Activated T-helper 1 cell treated with anti-CD3 and anti-CD28 coated beads, Interleukin-2, amount 50 U/mL, for 16 hours (primary cell): ENCODE results near the gene CMTM6.
"Not testable (repeated sequence)": the region's sequence is repeated elsewhere in the genome, so short reads cannot be mapped to it uniquely, and the experiment has no call there.

Experiments
- DNase-seq, 2 donors: peaks; one replicate each; pipeline ENCODE4 v3.0.0-alpha.2; 2020; ENCODE audit warnings: low read depth in 1 of 2, low spot score in 1 of 2

Gene CMTM6, protein sequence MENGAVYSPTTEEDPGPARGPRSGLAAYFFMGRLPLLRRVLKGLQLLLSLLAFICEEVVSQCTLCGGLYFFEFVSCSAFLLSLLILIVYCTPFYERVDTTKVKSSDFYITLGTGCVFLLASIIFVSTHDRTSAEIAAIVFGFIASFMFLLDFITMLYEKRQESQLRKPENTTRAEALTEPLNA

DNA sequence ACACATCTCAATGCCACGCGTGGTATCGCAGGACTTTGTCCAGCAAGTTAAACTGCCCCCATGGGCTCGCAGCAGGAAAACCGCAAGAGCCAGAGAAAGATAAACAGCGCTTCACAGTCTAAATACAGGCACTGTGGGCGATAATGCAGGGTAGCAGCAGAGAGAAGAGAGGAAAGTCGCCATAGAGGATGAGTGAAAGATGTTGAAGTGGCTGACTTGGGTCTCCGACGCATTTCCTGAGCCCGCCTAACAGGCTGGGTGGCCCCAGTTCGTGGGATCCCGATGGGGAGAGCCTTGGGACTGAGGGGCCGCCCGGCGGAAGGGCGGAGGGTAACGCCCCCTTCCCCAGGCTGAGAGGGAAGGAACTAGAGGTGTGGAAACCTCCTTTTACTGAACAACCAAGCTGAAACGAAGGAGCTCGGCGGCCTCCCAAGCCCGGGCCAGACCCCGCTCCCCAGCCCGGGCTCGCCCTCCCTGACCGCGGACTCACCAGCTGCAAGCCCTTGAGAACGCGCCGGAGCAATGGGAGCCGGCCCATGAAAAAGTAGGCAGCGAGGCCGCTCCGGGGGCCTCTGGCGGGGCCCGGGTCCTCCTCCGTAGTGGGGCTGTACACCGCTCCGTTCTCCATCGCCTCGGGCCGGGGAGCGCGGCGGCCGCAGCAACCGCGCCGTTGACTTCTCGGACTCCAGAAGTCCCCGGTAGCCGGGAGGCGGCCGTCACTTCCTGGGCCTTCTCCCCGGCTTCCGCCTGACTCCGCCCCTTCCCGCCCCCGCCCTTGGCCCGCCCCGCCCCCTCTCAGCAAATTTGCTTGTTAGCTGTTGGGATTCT is at the start of gene CMTM6:
CMTM6 (minus strand) TSS at position 735 of the 828 bp plus-strand sequence; CDS start at position 628, 107 bp downstream.
- DNase-seq = peak; percentile 50 to 63

DNA sequence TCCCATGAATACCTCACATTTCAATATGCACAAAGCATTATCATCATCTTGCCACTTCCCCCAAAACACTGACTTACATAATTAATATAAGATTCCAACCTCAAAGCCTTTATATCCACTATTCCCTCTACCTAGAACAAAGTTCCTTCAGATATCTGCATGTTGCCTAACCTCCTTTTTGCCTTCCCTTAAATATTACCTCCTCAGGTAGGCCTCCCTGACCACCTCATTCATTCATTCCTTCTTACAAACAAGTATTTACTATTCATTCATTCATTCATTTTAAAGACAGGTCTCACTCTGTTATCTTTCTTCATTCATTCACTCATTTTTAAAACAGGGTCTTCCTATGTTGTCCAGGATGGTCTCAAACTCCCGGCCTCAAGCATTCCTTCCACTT is 49.4 kb upstream of the CMTM6 start:
- DNase-seq = no peak

DNA sequence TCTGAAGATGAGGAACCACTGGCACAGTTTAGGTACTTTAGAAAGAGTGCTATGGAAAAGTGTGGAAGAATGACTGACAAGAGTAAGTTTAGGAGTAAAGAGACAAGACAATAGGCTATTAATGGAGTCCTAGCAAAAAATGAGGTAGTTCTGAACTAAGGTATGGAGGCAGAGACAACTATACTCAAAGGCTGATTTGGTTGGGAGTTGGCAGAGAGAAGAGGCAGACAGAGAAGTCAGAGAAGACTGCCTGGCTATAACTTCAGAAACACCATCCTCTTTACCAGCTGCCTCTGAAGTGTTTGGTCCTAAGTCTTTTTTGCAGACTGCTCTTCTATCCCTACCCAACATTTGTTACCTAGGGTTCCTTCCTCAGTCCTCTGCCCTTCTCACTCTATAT is 48.8 kb upstream of the CMTM6 start:
- DNase-seq = no peak

DNA sequence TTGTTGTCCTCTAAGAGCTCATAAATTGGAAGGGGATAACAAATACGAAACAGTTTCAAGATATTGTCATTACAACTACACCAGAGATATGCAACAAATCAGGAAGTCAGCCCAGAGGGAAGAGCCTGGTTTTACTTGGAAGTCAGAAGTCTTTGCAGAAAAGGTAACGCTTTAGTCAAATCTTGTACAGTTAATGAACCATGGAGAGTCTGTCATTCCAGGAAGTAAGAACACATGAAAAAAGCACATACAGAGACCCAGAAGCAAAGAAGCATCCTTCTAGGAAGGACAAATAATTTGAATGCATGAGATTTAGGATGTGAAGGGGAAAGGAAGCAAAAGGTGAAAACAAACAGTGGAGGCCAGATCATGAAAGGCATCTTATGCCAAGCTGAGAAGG is 48.4 kb upstream of the CMTM6 start:
- no peak for DNase-seq

DNA sequence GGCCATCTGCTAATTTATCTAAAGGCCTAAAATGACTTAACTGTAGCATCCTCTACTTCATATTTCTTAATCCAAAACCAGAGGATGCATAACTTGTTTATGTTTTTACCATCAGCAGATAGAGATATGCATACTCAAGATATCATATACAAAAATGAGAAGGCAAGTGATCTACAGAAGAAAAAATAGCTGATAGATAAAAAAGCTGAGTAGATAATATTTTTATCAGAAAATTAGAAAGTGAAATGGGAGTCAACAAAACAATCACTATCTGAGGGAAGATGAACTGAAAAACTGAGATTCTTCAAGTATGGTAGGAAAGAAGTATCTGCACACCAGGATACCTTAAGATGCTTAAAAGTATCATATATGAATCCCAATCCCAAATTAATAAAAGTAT is 42.7 kb upstream of the CMTM6 start:
- DNase-seq = no peak

DNA sequence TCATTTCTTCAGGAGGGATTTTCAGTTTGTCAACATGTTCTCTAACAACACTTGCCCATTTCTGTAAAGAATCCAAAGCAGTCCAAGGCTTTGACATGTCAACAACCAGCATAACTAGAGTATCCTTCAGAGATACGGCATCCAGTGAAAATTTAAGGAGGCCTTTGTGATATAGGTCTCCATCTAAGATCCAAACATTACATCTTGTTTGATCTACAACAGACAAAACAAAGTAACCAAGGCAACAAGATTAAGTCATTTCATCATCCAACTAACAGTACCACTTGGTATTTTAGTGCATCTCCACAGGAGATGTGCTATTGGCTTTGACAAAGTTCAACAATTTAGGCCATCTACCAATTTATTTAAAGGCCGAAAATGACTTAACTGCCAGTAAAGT is 42.2 kb upstream of the CMTM6 start:
- DNase-seq = no peak

DNA sequence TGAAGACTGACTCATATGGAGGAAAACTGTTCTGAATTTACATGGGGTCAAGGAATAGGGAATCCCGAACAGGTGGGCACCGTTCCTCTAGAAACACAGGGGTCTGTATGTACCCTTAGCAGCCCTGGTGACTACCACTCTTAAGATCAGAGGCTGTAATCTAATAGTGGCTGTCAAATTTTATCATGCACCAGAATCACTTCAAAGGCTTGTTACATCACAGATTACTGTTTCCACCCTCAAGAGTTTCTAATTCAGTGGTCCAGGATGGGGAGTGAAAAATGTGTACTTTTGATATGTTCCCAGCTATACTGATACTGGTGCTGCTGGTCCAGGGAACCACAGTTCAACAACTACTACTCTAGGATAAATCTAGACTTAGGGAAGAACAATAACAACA is 40.2 kb upstream of the CMTM6 start:
- DNase-seq = no peak

DNA sequence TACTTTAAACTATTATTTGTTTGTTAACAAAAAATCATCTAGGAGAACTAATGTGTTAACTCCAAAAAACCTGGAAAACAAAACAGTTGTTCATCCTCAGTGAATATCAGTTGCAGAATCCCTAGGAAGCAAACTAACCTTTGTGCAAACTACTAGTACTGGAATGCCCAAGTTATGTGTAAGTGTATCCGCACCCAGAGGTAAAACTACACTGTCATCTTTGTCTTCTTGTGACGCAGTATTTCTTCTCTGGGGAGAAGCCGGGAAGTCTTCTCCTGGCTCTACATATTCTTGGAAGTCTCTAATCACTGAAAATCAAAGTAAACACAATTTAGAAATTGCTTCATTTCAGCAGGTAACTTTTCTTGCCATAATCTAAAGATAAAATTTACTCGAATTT is 38.2 kb upstream of the CMTM6 start:
- no peak for DNase-seq

DNA sequence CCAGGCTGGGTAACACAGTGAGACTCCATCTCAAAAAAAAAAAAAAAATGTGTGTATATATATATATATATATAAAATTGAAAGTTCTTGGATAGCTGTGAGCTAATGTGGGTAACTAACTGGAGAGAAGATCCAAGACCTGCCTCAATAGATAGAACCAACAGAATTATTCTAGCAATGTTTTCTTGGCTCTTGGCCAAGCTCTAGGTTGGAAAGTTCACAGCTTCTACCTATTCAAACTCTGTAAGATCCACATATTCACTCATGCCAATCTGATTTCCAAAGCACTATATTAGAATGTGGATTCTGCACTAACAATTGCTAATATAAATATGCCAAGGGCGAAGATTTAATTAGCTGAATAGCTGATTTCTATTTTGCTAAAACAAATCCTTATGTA is 29.8 kb upstream of the CMTM6 start:
- no peak for DNase-seq

DNA sequence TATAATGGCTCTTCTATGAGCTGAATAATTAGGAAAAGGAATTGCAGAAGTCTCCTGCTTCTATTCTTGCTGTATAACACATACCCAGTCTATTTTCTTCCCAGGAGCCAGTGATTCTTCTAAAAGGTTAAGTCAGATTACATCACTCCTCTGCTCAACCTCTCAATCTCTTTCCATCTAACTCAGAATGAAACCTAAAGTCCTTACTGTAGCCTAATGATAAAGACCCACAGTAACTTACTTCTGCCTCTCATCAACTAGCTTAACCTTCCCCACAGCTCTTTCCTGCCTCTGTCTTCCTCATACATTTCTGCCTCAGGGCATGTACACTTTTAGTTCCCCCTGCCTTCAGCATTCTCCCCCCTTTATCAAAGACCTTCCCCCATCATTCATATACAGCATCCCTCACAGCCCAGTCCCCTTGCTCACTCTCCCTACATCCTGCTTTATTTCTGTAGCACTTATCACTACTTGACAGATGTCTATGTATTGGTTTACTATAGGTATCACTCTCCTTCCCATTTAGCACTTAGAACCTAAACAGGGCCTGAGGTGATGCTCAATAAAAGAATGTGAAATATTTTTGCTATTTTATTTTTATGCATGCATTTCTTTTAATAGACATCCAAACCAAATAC is 28.5 kb upstream of the CMTM6 start:
- DNase-seq = no peak

DNA sequence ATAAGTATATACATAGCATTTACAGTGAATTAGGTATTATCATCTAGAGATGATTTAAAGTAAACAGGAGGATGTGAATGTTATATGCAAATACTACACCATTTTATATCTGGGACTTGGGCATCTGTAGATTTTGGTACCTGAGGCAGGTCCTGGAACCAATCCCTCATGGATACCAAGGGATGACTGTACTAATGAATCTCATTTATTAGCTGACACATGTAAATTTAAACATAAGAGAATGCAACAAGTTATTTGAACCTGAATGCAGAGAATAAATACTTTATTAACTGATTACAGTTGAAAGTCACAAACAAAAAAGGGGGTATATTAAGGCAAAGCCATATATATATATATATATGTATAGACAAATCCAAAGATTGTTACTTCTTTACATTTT is 23.1 kb upstream of the CMTM6 start:
- no peak for DNase-seq

DNA sequence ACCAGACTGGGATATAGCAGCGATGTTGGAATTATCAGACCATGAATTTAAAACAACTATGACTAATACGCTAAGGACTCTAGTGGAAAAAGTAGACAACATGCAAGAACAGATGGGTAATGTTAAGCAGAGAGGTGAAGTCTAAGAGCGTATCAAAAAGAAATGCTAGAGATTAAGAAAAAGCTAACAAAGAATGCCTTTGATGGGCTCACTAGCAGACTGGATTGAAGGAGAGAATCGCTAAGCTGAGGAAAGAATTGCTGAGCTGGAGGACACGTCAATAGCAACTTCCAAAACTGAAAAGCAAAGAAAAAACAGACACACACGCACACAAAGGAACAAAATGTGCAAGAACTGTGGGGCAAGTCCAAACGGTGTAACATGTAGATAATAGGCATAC is 20.0 kb upstream of the CMTM6 start:
- DNase-seq = no peak

DNA sequence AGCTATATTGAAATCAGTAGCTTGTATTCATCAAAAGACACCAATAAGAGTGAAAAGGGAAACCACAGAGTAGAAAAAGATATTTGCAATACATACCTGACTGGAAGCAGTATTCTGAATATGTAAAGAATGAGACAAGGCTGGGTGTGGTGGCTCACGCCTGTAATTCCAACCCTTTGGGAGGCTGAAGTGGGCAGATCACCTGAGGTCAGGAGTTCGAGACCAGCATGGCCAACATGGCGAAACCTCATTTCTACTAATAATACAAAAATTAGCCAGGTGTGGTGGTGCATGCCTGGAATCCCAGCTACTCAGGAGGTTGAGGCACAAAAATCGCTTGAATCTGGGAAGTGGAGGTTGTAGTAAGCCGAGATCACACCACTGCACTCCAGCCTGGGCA is 16.3 kb upstream of the CMTM6 start:
- not testable (repeated sequence) for DNase-seq

DNA sequence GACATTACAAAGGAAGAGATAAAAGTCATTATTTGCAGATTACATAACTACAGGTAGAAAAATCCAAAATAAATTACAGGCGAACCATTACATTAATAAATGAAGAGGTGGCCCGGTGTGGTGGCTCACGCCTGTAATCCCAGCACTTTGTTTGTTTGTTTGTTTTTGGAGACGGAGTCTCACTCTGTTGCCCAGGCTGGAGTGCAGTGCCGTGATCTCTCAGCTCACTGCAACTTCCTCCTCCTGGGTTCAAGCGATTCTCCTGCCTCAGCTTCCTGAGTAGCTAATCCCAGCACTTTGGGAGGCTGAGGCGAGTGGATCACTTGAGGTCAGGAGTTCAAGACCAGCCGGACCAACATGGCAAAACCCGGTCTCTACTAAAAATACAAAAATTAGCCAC is 14.1 kb upstream of the CMTM6 start:
- DNase-seq = not testable (repeated sequence)

DNA sequence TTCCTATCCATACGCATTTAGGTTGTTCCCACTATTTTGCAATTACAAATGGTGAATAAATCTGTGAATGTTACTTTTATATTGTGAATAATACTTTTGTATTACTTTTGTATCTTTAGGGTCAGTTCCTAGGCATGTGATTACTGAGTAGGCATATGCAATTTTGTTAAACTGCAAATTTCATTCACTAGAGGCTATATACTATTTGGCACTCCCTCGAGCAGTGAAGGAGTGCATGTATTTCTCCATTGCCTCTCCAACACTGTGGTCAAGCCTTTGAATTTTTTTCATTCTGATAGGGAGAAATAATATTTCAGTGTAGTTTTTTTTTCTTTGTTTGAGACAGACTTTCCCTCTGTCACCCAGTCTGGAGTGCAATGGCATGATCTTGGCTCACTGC is 8.4 kb upstream of the CMTM6 start:
- no peak for DNase-seq

DNA sequence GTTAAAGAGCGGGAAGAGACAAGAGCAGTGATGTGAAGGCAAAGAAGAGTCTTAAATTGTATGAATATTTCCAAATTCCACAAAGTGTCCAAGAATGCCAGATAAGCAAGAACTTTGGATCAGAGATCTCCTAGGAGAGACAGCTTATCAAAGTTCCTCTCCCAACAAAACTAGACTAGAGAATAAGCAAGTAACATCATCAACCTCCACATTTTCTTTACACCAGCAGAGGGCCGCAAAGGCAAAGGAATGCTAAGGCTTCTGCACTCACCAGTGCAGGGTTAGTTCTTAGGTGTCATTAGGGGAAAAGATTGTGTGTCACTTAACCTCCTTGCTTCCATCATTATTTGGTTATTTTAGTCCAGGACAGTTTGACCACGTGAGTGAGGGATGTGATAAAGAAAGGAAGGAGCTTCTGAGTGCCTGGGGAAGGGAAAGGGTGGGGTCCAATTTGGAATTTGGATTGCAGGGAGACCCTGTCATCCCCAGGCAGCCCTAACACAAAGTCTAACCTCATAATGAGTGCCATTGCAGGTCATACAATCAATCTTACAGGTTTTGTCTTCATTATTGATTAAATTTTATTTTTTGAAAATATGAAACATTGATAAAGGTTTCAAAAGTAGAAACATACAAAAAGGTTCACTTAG is 7.5 kb upstream of the CMTM6 start:
- DNase-seq = peak in 1 of 2 donors; percentile 37

DNA sequence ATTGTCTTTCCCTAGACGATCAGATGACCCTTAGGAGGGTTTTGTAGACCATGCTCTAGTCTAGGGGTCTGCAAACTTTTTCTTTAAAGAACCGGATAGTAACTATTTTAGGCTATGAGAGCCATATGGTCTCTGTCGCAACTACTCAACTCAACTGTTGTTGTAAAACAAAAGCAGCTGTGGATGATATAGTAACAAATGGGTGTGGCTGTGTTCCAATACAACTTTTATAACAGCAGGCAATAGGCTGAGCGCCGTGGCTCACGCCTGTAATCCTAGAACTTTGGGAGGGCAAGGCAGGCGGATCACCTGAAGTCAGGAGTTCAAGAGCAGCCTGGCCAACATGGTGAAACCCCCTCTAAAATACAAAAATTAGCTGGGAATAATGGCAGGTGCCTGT is 6.1 kb upstream of the CMTM6 start:
- no peak for DNase-seq

DNA sequence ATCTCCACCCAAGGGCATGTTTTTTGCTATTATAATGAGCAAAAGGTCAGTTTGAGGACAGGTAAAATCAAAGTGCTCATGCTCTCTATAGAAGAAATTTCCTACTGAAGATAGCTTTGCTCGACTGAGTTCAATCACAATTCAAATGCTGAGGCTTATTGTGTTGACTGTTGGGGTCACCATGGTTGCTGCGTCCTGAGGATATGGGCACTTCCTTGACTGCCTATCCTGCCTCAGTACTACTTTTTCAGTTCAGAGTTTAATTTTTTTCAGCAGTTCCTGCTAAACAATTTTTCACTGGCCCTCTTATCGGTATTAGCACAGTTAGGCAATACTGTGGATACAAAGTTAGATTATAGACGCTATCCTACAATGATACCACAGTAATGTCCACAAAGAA is 3.8 kb upstream of the CMTM6 start:
- DNase-seq = no peak

DNA sequence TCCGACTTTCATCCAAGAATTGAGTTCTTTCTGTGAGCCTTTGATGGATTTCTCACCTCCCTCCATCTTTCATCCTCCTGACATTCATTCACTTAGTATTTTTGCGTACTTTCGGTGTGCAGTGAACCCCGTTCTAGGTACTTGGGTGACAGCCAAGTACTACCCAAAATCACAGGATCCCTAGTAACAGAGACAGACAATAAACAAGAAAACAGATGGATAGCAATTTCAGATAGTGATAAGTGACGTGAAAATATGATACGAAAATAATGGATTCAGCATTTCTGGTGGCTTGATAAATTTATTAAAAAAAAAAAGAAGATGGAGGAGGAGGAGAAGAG is 264 bp upstream of the CMTM6 start:
- DNase-seq = no peak

DNA sequence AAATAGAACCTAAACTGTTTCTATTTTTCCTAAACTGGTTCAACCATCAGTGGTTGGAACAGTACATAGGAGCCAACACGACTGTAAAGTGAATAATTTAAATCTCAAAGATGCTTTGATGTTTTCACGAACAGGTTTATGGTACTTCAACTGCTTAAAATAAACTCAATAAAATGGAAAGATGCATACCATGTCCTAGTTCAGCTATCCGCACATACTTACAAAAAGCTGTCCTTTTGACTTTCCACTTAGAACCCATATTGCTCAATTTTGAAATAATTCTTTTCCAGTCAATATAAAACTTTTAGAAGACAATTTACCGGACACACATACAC is 902 bp downstream of the CMTM6 start:
- DNase-seq = no peak

DNA sequence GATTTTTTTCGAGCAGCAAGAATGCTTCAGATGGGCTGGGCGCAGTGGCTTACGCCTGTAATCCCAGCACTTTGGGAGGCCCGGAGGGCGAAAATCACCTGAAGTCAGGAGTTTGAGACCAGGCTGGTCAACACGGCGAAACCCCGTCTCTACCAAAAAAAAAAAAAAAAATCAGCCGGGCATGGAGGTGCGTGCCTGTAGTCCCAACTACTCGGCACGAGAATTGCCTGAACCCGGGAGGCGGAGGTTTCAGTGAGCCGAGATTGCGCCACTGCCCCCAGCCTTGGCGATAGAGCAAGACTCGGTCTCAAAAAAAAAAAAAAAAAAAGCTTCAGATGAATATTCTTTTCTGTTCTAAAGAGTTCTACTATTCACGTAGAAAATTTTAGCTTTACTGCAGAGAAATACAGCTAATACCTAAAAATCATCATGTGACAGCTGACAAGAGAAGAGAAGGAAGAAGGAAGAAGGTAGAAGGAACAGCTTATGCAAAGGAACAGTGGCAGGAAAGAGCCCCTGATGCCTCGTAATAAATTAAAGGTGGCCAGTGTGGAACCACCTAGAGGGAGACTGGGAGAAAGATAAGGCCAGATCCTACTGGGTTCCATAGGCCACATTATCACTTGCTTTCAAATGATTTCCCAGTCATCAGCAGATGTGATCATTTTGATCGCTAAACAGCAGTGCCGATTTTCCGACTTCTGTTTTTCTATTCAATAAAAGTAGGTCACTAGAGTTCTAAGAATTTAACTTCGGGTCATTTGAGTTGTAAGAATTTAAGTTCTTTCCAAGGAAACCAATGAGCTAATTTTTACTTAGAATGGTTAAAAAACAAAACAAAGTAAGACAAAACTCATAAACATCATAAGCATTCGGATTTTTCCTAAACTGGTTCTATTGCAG is 1.5 kb downstream of the CMTM6 start:
- no peak for DNase-seq
